ENCODE data around the gene PREX1. TPM values are rescaled to one million over a fixed set of nuclear protein-coding genes. Genes with fewer than 3 reads are reported as not detected.
"Not testable (repeated sequence)": the region's sequence is repeated elsewhere in the genome, so short reads cannot be mapped to it uniquely, and the experiment has no call there.

PREX1 gene
- total RNA-seq, 1 experiment from 2014 or later, result 36.0 TPM

DNA sequence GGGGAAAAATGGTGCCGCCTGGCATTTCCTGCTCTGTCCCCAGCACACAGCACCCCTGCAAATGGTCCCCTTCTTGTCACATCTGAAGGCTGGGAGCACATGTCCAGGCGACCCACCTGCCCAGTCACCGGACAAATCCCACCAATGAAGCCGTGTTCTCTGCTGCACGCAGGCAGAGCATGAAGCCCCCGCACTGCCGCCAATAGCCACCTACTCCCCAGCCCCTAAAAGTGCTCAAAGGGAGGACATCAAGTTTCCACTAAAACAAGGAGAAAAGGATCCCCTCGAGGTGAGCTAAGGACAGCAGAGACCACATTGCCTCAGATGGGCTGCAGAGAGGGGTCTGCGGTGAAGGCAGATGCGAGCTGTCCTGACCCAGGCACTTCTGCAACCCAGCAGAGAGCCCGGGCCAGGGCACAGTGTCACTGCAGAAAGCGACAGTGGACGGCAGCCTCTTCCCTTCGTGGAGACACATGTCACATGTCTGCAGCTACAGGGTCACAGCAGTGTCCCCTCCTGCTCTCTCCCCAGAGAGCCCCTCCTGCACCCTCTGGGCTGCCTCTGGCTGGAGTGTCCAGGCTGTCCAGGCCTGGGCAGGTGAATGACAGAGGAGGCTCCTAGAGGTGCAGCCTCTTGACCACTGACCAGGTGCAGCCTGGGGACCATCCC lies 221.5 kb downstream of the PREX1 start:
- no peak overlapping the region for H3K4me3 ChIP-seq (ENCODE audit: insufficient read depth, low read depth, low read length)
- H3K36me3 ChIP-seq (replicated peaks; ENCODE audit: control insufficient read depth, insufficient read depth, low read length), result no peaks in the 10 kb centered on the region
- no peaks in the 10 kb centered on the region for H3K27me3 ChIP-seq (ENCODE audit: control insufficient read depth, insufficient read depth, low read length)
- DNase-seq, result no peak

DNA sequence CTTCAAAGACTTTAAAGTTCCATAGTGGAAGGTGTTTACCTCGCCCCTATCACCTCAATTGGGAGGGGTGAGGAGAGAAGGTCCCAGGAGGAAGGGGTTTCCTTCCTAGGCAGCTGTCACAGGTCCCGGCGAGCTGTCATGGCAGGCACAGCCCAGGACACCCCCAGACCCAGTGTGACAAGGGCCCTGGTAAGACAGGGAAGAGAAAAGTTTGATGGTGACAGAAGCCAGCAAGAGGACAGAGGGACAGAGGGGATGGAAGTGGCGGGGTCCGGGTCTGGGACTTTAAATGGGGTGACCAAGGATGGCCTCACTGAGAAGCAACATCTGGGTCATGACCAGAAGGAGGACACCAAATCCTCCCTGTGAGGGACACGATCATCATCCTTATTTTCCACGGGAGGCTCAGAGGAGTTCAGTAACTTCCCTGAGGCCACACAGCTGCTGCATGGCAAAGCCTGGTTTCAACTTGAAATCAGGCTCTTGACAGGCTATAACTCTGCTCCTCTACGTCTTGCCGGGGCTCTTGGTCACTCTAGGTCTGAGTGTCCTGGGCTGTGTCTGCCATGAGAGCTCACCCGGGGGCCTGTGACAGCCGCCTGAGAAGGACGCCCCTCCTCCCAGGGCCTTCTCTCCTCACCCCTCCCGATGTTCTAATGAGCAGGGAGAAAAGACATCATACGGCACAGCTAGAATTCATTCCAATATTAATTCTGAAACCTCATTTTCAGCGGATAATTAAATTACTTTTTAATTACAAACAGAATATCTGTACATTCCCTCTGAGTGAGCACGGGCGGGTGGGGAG lies 222.2 kb downstream of the PREX1 start:
- Histone ChIP-seq H3K27me3 (ENCODE audit: control insufficient read depth, insufficient read depth, low read length) (no peaks in the 10 kb centered on the region), H3K36me3 (replicated peaks; ENCODE audit: control insufficient read depth, insufficient read depth, low read length) (no peaks in the 10 kb centered on the region), H3K4me3 (ENCODE audit: insufficient read depth, low read depth, low read length) (no peak overlapping the region)
- DNase-seq, result no peak

DNA sequence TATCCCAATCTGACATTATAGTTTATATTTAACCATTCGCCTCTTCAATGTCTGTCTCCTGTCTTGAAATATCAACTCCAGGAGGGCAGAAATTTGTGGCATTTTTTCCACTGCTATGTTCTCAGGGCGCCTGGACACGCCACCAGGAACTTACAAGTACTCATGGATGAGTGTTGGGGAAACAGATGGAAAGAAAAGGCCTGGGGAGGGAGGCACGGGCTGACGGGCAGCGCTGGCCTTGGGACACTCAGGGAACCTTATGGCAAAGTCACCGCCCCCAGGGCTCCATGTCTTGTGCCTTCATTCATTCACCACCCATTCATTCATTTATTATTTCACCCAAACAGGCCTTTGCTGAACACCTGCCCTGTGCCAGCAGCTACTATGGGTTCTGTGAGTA lies 222.9 kb downstream of the PREX1 start:
- Histone ChIP-seq H3K4me3 (ENCODE audit: insufficient read depth, low read depth, low read length) (no peak overlapping the region), H3K36me3 (replicated peaks; ENCODE audit: control insufficient read depth, insufficient read depth, low read length) (no peaks in the 10 kb centered on the region), H3K27me3 (ENCODE audit: control insufficient read depth, insufficient read depth, low read length) (no peaks in the 10 kb centered on the region)
- no peak for DNase-seq

DNA sequence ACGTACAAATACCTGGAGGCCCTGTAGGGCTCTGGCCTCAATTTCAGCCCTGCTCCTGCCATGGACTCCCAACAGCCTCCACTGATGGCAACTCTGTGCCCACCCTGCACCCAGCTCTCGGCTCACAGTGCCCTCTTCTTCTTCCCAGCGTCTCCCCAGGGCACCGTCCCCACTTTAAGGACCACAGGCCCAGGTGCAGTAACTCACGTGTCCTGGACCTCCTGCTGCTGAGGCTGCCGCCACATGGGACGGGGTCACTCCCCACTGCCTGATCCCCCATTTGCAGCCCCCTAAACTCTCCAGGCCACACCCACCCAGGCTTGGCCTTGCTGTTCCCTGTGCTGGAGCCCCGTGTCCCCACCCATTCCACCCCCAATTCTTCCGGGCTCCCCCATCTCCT lies 223.4 kb downstream of the PREX1 start:
- no peak for DNase-seq

DNA sequence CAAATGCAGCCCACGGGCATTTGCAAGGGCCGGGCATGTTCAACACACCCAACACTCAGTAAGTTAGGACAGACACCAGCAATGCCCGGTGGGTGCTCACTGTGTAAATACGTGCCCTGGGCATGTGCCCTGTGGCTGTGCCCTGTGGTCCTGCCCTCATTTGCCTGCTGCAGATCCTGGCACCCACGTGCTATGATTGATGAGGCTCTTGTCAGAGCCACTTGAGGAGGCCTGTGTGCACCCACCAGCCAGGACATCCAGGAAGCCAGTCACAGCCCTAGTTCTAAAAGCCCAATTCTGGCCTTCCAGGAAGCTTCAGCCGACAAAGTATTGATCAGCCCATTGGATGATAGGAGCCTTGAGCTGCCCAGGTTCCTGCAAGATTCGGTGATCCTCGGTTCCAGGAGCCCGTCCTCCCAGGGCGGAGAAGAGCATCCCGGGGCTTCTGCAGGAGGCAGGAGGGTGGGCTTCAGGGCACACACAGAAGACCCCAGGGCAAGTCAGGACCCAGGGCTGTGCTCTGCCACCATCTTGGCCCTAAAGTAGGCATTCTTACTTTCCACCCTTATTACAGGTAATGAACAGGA lies 223.9 kb downstream of the PREX1 start:
- DNase-seq, result no peak
- Histone ChIP-seq H3K36me3 (replicated peaks; ENCODE audit: control insufficient read depth, insufficient read depth, low read length) (no peaks in the 10 kb centered on the region), H3K27me3 (ENCODE audit: control insufficient read depth, insufficient read depth, low read length) (no peaks in the 10 kb centered on the region), H3K4me3 (ENCODE audit: insufficient read depth, low read depth, low read length) (no peak overlapping the region)

More for the DNA sequence above, 223.4 kb downstream of the PREX1 start:
- Histone ChIP-seq H3K4me3 (ENCODE audit: insufficient read depth, low read depth, low read length) (no peak overlapping the region), H3K27me3 (ENCODE audit: control insufficient read depth, insufficient read depth, low read length) (no peaks in the 10 kb centered on the region), H3K36me3 (replicated peaks; ENCODE audit: control insufficient read depth, insufficient read depth, low read length) (no peaks in the 10 kb centered on the region)

DNA sequence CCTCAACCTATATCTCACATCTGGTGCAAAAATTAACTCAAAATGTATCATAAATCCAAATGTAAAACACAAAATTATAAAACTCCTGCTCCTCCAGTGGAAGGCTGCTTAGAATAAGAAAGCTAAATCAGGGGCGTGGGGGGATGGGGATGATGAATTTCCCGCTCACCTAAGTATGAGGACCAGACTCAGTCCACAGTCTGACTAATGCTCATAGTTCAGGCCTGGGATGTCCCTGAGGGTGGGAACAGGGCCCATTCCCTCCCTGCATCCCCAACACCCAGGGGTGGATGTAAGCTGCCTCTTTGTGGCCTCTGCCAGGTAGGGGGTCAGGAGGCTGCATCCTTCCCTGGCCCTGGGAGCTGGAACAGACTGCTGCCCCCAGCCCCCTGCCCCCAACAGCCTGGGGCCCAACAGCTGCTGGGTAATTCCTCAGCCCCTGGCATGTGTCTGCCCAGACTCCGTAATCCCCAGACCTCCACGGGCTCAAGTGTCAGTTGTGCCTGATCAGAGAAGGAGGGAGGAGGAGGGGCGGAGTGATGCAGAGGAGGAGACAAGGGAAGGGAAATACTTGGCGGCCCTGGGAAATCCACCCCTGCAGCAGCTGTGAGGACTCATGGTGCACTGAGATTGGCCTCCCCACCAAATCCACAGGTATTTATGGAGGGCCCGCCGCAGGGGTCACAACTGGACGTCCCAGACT lies 224.5 kb downstream of the PREX1 start:
- DNase-seq, result no peak
- Histone ChIP-seq H3K4me3 (ENCODE audit: insufficient read depth, low read depth, low read length) (no peak overlapping the region), H3K36me3 (replicated peaks; ENCODE audit: control insufficient read depth, insufficient read depth, low read length) (no peaks in the 10 kb centered on the region), H3K27me3 (ENCODE audit: control insufficient read depth, insufficient read depth, low read length) (no peaks in the 10 kb centered on the region)

DNA sequence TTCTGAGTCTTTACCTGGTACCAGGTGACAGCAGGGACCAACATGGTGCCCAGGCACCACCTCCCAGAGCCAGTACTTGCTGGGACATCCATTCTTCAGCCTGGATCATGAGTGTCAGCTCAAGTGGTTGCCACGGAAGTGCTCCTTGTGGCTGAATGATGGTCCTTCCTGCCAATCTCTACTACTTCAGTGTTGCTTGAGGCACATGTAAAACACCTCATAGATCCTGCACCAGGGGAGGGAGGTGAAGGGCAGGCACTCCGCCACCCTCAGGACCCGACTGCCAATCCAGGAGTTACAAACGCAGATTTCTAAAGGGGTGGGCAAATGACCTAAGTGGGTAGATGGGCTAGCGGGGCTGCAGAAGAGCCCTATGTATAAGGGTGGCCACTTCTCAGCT lies 226.0 kb downstream of the PREX1 start:
- no peak overlapping the region for H3K4me3 ChIP-seq (ENCODE audit: insufficient read depth, low read depth, low read length)
- no peaks in the 10 kb centered on the region for H3K36me3 ChIP-seq (replicated peaks; ENCODE audit: control insufficient read depth, insufficient read depth, low read length)
- no peak for DNase-seq
- H3K27me3 ChIP-seq (ENCODE audit: control insufficient read depth, insufficient read depth, low read length), result no peaks in the 10 kb centered on the region

DNA sequence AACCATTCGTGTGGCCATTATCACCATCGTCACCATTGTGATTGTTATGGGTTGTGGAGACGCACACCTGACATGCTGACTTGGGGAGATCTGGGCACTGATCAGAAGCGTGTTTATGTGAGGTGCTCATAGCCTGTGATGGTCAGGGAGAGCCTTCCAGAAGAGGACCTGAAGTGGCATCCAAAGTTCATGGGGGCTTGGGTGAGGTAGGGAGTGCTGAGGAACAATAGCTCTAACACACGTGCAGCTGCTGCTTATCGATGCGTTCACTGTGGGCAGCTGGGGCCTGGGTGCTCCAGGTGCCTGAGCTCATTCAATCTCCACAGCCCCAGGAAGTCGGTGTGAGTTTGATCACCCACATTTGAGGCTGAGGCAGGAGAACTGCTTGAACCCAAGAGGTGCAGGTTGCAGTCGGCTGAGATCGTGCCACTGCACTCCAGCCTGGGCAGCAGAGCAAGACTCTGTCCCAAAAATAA lies 227.3 kb downstream of the PREX1 start:
- Histone ChIP-seq H3K4me3 (ENCODE audit: insufficient read depth, low read depth, low read length) (no peak overlapping the region), H3K27me3 (ENCODE audit: control insufficient read depth, insufficient read depth, low read length) (no peaks in the 10 kb centered on the region), H3K36me3 (replicated peaks; ENCODE audit: control insufficient read depth, insufficient read depth, low read length) (no peaks in the 10 kb centered on the region)
- DNase-seq, result no peak

DNA sequence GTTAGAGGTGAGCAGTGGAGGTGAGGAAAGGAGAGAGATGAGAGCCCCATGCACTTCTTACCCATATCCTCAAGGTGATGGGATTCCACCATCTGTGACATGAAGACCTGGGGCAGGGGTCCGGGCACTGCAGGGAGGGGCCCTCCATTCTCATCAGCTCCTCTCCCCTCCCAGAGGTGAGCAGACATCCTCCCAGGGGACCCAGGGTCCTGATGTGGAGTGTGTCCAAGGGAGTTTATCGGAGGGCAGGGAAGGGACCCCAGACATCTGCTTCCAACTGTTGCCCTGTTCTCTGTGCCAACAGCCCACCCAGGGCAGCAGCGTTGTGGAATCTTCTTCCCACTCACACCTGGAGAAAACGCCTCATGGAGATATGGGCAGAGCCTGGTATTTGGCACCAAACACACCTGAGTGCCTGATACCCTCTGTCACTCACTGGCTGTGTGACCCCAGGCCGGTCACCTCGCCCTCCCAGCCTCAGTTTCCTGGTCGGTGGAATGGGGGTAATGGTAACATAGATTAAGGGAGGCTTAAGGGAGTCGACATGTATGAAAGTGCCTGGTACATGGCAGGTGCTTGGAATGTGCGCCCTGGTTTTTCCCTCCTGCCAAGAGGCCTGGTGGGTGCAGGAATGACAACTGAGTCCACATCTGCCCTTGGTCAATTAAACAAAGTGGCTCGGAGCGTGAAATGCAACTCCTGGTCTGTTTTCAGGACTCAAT lies 227.9 kb downstream of the PREX1 start:
- Histone ChIP-seq H3K36me3 (replicated peaks; ENCODE audit: control insufficient read depth, insufficient read depth, low read length) (no peaks in the 10 kb centered on the region), H3K27me3 (ENCODE audit: control insufficient read depth, insufficient read depth, low read length) (no peaks in the 10 kb centered on the region), H3K4me3 (ENCODE audit: insufficient read depth, low read depth, low read length) (no peak overlapping the region)
- no peak for DNase-seq

DNA sequence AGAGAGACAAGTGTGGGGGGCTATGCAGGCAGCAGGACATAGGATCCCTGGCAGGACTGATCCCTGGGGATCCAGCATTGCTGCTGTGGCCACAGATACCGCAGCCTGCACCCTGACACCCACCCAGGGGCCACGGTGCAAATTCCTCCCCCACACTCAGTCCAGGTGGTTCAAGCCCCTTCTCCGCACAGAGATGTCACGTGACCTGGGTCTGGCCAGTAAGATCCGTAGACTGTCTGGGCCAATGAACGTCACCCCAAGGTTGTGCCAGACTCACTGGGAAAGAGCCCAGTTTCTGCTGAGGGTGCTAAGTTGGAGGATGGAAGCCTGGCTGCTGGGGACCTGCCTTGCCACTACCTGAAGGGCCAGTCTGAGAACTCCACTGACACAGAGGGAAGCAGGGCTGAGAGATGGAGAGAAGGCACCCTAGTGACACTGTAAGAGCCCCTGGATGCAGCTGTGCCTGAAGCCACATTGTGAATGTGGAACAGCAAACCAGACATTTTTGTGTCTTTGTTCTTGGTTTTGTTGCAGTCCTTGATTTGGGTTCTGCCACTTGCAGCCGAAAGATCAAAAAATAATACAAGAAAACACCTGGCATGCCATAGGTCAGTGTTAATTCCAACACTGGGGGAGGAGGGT lies 228.6 kb downstream of the PREX1 start:
- no peak overlapping the region for H3K4me3 ChIP-seq (ENCODE audit: insufficient read depth, low read depth, low read length)
- H3K36me3 ChIP-seq (replicated peaks; ENCODE audit: control insufficient read depth, insufficient read depth, low read length), result no peaks in the 10 kb centered on the region
- H3K27me3 ChIP-seq (ENCODE audit: control insufficient read depth, insufficient read depth, low read length), result no peaks in the 10 kb centered on the region
- DNase-seq, result no peak

DNA sequence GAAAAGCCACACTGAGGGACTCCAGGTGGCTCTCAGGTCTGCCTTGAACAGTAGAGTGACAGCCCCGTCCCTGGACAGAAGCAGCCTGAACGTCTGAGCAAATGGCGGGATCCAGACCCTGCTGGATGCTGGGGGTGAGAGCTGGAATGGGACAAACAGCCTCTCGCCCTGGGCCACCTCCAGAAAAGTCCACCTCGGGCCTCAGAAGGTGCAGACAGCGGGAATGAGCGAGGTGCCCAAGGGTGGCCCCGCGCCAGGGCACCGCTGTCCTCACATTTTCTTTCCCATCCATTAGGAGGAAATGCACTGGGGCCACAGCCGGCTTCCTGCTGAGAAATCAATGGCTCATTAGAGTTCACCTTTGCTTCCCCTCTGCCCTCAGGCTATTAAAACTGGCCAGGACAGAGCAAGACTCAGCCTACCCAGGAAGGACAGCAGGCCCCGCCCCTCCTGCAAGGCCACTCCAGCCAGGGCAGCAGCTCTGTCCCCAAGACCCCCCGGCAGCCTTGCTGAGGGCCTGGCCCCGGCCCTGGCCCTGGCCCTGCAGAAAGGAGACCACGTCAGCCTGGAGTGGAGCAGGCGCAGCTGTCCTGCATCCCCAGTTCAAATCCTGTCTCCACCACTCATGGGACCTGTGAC lies 229.4 kb downstream of the PREX1 start:
- not testable (repeated sequence) for H3K4me3 ChIP-seq (ENCODE audit: insufficient read depth, low read depth, low read length); H3K27me3 ChIP-seq (ENCODE audit: control insufficient read depth, insufficient read depth, low read length); DNase-seq; H3K36me3 ChIP-seq (replicated peaks; ENCODE audit: control insufficient read depth, insufficient read depth, low read length)

DNA sequence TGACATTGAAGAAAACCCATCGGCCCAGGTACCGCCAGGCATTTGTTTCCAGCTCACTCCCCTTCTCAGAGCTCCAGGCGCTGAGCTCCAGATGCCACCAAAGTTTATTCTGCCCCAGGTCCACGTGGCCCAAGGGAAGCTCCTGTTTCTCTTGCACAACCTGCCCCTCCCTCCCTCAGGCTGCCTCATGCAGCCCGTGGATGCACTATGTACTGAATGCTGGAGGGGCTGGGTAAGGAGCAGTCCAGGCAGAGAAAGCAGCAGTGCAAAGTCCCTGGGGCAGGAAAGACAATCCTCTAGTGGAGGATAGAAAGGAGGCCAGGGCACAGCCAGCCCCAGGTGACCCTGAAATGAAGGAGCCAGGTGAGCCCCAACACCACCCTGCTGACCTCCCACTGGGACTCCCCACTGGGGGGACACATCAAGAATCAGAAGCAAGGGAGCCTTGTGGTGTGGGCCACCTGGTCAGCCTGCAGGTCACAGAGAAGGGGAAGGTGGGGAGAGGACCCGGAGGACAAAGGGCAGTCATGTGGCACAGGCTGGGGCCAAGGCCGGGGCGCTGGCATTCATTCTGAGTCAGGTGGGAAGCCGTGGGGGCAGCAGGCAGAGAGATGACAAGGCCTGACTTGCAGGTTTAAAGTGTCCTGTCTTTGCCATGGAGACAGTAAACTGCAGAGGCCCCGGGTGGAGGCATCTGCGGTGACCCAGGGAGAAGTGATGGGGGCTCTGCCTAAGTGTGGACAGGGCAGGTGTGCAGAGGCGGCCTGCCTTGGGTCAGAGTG lies 230.1 kb downstream of the PREX1 start:
- no peaks in the 10 kb centered on the region for H3K36me3 ChIP-seq (replicated peaks; ENCODE audit: control insufficient read depth, insufficient read depth, low read length)
- H3K27me3 ChIP-seq (ENCODE audit: control insufficient read depth, insufficient read depth, low read length), result no peaks in the 10 kb centered on the region
- no peak for DNase-seq

More for the DNA sequence above, 230.1 kb downstream of the PREX1 start:
- H3K4me3 ChIP-seq (ENCODE audit: insufficient read depth, low read depth, low read length), result no peak overlapping the region

Data from H7 (cell line).